Naive thymus-derived CD4-positive, alpha-beta T cell (primary cell): ENCODE results near the gene TRPC3. TPM values are rescaled to one million over a fixed set of nuclear protein-coding genes. Genes with fewer than 3 reads are reported as not detected.

Experiments used
- ATAC-seq: fragments of 150-1000 bp; cut with Tn5 transposase; 2 replicates; pipeline ENCODE4 v1.10.0; 2021; ENCODE audit warnings: mild to moderate bottlenecking, moderate library complexity
- CTCF ChIA-PET: fragments of 350-600 bp; sonication (Branson Sonifier 250); formaldehyde crosslinking; loops from one replicate; lab custom pipeline; 2021; ENCODE audit warnings: antibody characterized with exemption; lab: Charles Lee
- POLR2A ChIA-PET: fragments of 350-600 bp; sonication (Branson Sonifier 250); formaldehyde crosslinking; loops from one replicate; lab custom pipeline; 2021; ENCODE audit warnings: antibody characterized with exemption, inconsistent platforms; lab: Charles Lee
- DNase-seq, 9 donors: peaks; one replicate each; pipeline versions ENCODE4 v3.0.0 to v3.0.0-alpha.2; 2020 to 2022; ENCODE audit warnings: mixed read lengths in 1 of 9
- H3K27ac ChIP-seq: one replicate; pipeline ENCODE4 v1.7.0; 2013; ENCODE audit warnings: mild to moderate bottlenecking, low read depth, low read length, moderate library complexity
- H3K27me3 ChIP-seq, 2 donors: one replicate each; pipeline ENCODE4 v1.7.0; 2013; ENCODE audit warnings: low read length in 2 of 2, mild to moderate bottlenecking in 2 of 2, moderate library complexity in 2 of 2; ENCODE audit not compliant: control insufficient read depth in 2 of 2, insufficient read depth in 2 of 2
- H3K36me3 ChIP-seq, 3 experiments: 1 replicate in 2 of 3; 2 replicates in 1 of 3; pipeline ENCODE4 v1.7.0; 2013; ENCODE audit warnings: low read length in 3 of 3, mild to moderate bottlenecking in 3 of 3, moderate library complexity in 1 of 3; ENCODE audit not compliant: insufficient read depth in 3 of 3, control insufficient read depth in 2 of 3
- H3K4me1 ChIP-seq, 2 donors: one replicate each; pipeline ENCODE4 v1.7.0; 2013; ENCODE audit warnings: low read length in 2 of 2, mild to moderate bottlenecking in 2 of 2, moderate library complexity in 1 of 2; ENCODE audit not compliant: control insufficient read depth in 2 of 2, insufficient read depth in 2 of 2
- H3K4me3 ChIP-seq: 2 replicates; pipeline ENCODE4 v1.7.0; 2013; ENCODE audit warnings: mild to moderate bottlenecking, low read length
- H3K9me3 ChIP-seq, 3 experiments: 1 replicate in 2 of 3; 2 replicates in 1 of 3; pipeline ENCODE4 v1.7.0; 2013; ENCODE audit warnings: low read length in 3 of 3; ENCODE audit not compliant: control insufficient read depth in 2 of 3
- H3K27ac Mint-ChIP-seq, 9 donors: one replicate each; pipeline ENCODE4 v1.8.0; 2020 to 2022; ENCODE audit warnings: mixed read lengths in 9 of 9, mild to moderate bottlenecking in 8 of 9, moderate library complexity in 5 of 9, inconsistent platforms in 2 of 9
- H3K27me3 Mint-ChIP-seq, 5 donors: one replicate each; pipeline ENCODE4 v1.8.0; 2021 to 2022; ENCODE audit warnings: mixed read lengths in 5 of 5, mild to moderate bottlenecking in 1 of 5
- H3K36me3 Mint-ChIP-seq, 5 donors: one replicate each; pipeline ENCODE4 v1.8.0; 2020 to 2022; ENCODE audit warnings: mixed read lengths in 5 of 5, mild to moderate bottlenecking in 3 of 5, inconsistent platforms in 1 of 5
- H3K4me1 Mint-ChIP-seq, 7 donors: one replicate each; pipeline ENCODE4 v1.8.0; 2020 to 2022; ENCODE audit warnings: mixed read lengths in 7 of 7, mild to moderate bottlenecking in 3 of 7, inconsistent platforms in 1 of 7
- H3K4me3 Mint-ChIP-seq, 10 donors: one replicate each; pipeline ENCODE4 v1.8.0; 2020 to 2022; ENCODE audit warnings: mild to moderate bottlenecking in 10 of 10, mixed read lengths in 10 of 10, moderate library complexity in 6 of 10, inconsistent platforms in 2 of 10
- H3K9me3 Mint-ChIP-seq, 11 donors: one replicate each; pipeline ENCODE4 v1.8.0; 2020 to 2022; ENCODE audit warnings: mixed read lengths in 11 of 11, mild to moderate bottlenecking in 4 of 11, inconsistent platforms in 1 of 11, moderate library complexity in 1 of 11
- intact Hi-C, 2 donors: fragments of 100-400 bp; cut with micrococcal nuclease; formaldehyde crosslinking; loops; one replicate each; pipeline ENCODE4 v1.15.1; 2023
- polyA plus RNA-seq, 2 donors: library from polyadenylated mRNA; unstranded; fragments of 300-500 nt; fragmentation: Illumina TruSeq; gene quantifications; one replicate each; pipeline ENCODE4 v1.2.3, GENCODE V29; 2021
- total RNA-seq, 6 experiments: library from RNA in 5 of 6; stranded (reverse) in 5 of 6; gene quantifications; 1 replicate in 5 of 6; 2 replicates in 1 of 6; pipeline ENCODE4 v1.2.3 and lab custom pipeline; 2021 to 2026

Gene TRPC3
- total and polyA plus RNA-seq, 7 experiments from 2014 or later: 0.99 TPM; not detected in 6

- Mint-ChIP-seq H3K36me3 (peaks cover 0 to 5% (median 0%) of the 10 kb centered on the region in 5 donors), H3K4me1 (peaks cover 0 to 5% (median 0%) of the 10 kb centered on the region in 7 donors), H3K9me3 (peaks cover 0 to 8% (median 0%) of the 10 kb centered on the region in 11 donors), H3K4me3 (no peak overlapping the region), H3K27ac (no peak overlapping the region), H3K27me3 (peaks cover 6 to 49% (median 27%) of the 10 kb centered on the region in 5 donors)
- CTCF ChIA-PET: no interaction called here
- DNase-seq: no peak
- H3K27ac ChIP-seq: no peak overlapping the region
- H3K4me3 ChIP-seq: no peak overlapping the region
- ATAC-seq: no peak
- POLR2A ChIA-PET: no interaction called here
- H3K4me1 ChIP-seq: no peaks in the 10 kb centered on the region
- H3K9me3 ChIP-seq: no peaks in the 10 kb centered on the region
- H3K36me3 ChIP-seq: no peaks in the 10 kb centered on the region
- intact Hi-C loops: no loop called here
- no peaks in the 10 kb centered on the region for H3K27me3 ChIP-seq
These were observed 63.7 kb downstream of the TRPC3 start for GRCh38 chr4:121888134-121888533.

GRCh38 chr4:121885115-121885514, 66.7 kb downstream of the TRPC3 start:
- POLR2A ChIA-PET: interaction anchor here (0.6 kb wide), 1 partner anchor 18 kb away, joined by 3 read pairs; no protein-coding TSS in a partner anchor
- no peak for DNase-seq
- H3K9me3 ChIP-seq: no peaks in the 10 kb centered on the region
- peaks cover 0 to 5% (median 0%) of the 10 kb centered on the region in 5 donors for H3K36me3 Mint-ChIP-seq
- no peak overlapping the region for H3K27ac ChIP-seq
- no peak overlapping the region for H3K4me3 Mint-ChIP-seq
- peaks cover 15 to 60% (median 43%) of the 10 kb centered on the region in 5 donors for H3K27me3 Mint-ChIP-seq
- H3K4me1 ChIP-seq: no peaks in the 10 kb centered on the region
- no peak overlapping the region for H3K4me3 ChIP-seq
- ATAC-seq: no peak
- H3K27ac Mint-ChIP-seq: no peak overlapping the region
- H3K27me3 ChIP-seq: no peaks in the 10 kb centered on the region
- peaks cover 0 to 5% (median 0%) of the 10 kb centered on the region in 7 donors for H3K4me1 Mint-ChIP-seq
- H3K9me3 Mint-ChIP-seq: peaks cover 0 to 7% (median 0%) of the 10 kb centered on the region in 11 donors
- CTCF ChIA-PET: no interaction called here
- intact Hi-C loops: no loop called here
- no peaks in the 10 kb centered on the region for H3K36me3 ChIP-seq

- H3K4me3 Mint-ChIP-seq: no peak overlapping the region
- ATAC-seq (no peak), DNase-seq (no peak)
- Histone ChIP-seq H3K27ac (no peak overlapping the region), H3K9me3 (no peaks in the 10 kb centered on the region), H3K36me3 (no peaks in the 10 kb centered on the region), H3K4me1 (no peaks in the 10 kb centered on the region), H3K27me3 (no peaks in the 10 kb centered on the region), H3K4me3 (no peak overlapping the region)
- CTCF ChIA-PET: no interaction called here
- H3K9me3 Mint-ChIP-seq: no peaks in the 10 kb centered on the region
- no peak overlapping the region for H3K27ac Mint-ChIP-seq
- POLR2A ChIA-PET: no interaction called here
- peaks cover 0 to 5% (median 0%) of the 10 kb centered on the region in 7 donors for H3K4me1 Mint-ChIP-seq
- no peaks in the 10 kb centered on the region for H3K36me3 Mint-ChIP-seq
- peaks cover 26 to 65% (median 39%) of the 10 kb centered on the region in 5 donors for H3K27me3 Mint-ChIP-seq
- intact Hi-C loops: no loop called here
These were observed 70.7 kb downstream of the TRPC3 start for GRCh38 chr4:121881158-121881557.

- no peaks in the 10 kb centered on the region for H3K27me3 ChIP-seq
- no peak overlapping the region for H3K4me3 Mint-ChIP-seq
- peaks cover 33 to 61% (median 39%) of the 10 kb centered on the region in 5 donors for H3K27me3 Mint-ChIP-seq
- H3K4me1 ChIP-seq: no peaks in the 10 kb centered on the region
- H3K36me3 ChIP-seq: no peaks in the 10 kb centered on the region
- H3K27ac Mint-ChIP-seq: no peak overlapping the region
- ATAC-seq (no peak), DNase-seq (no peak)
- ChIA-PET POLR2A (no interaction called here), CTCF (no interaction called here)
- H3K4me3 ChIP-seq: no peak overlapping the region
- H3K4me1 Mint-ChIP-seq: no peaks in the 10 kb centered on the region
- H3K9me3 Mint-ChIP-seq: no peaks in the 10 kb centered on the region
- H3K36me3 Mint-ChIP-seq: no peaks in the 10 kb centered on the region
- no peak overlapping the region for H3K27ac ChIP-seq
- no peaks in the 10 kb centered on the region for H3K9me3 ChIP-seq
- intact Hi-C loops: loop anchor here in 1 of 2 donors (10.0 kb wide), 1 partner anchor 836 kb away; no protein-coding TSS in a partner anchor
These were observed 72.7 kb downstream of the TRPC3 start for GRCh38 chr4:121879135-121879534.

- Histone ChIP-seq H3K4me1 (no peaks in the 10 kb centered on the region), H3K36me3 (no peaks in the 10 kb centered on the region), H3K27me3 (no peaks in the 10 kb centered on the region), H3K4me3 (no peak overlapping the region), H3K27ac (no peak overlapping the region), H3K9me3 (no peaks in the 10 kb centered on the region)
- ChIA-PET POLR2A (interaction anchor here (0.9 kb wide), 1 partner anchor 8 kb away, joined by 4 read pairs; no protein-coding TSS in a partner anchor), CTCF (no interaction called here)
- Mint-ChIP-seq H3K27me3 (peaks cover 33 to 66% (median 41%) of the 10 kb centered on the region in 5 donors), H3K4me3 (no peak overlapping the region), H3K4me1 (no peaks in the 10 kb centered on the region), H3K36me3 (no peaks in the 10 kb centered on the region), H3K27ac (no peak overlapping the region), H3K9me3 (no peaks in the 10 kb centered on the region)
- intact Hi-C loops: loop anchor here in 1 of 2 donors (10.0 kb wide), 1 partner anchor 838 kb away; no protein-coding TSS in a partner anchor
- no peak for ATAC-seq
- no peak for DNase-seq
These were observed 74.7 kb downstream of the TRPC3 start for GRCh38 chr4:121877041-121877773.

- Histone ChIP-seq H3K4me3 (no peak overlapping the region), H3K36me3 (no peaks in the 10 kb centered on the region), H3K4me1 (no peaks in the 10 kb centered on the region), H3K27me3 (no peaks in the 10 kb centered on the region), H3K9me3 (no peaks in the 10 kb centered on the region), H3K27ac (no peak overlapping the region)
- ATAC-seq: no peak
- intact Hi-C loops: loop anchor here in 1 of 2 donors (10.0 kb wide), 1 partner anchor 839 kb away; no protein-coding TSS in a partner anchor
- CTCF ChIA-PET: no interaction called here
- DNase-seq: no peak
- POLR2A ChIA-PET: no interaction called here
- Mint-ChIP-seq H3K36me3 (no peaks in the 10 kb centered on the region), H3K27ac (no peak overlapping the region), H3K9me3 (no peaks in the 10 kb centered on the region), H3K27me3 (peaks cover 28 to 61% (median 34%) of the 10 kb centered on the region in 5 donors), H3K4me1 (peaks cover 0 to 1% (median under 1%) of the 10 kb centered on the region in 7 donors), H3K4me3 (no peak overlapping the region)
These were observed 75.8 kb downstream of the TRPC3 start for GRCh38 chr4:121876070-121876469.
